HG03097 (cell line): ENCODE results near the gene ZNF496.

Experiments
- ATAC-seq: cut with Tn5 transposase; IDR thresholded peaks from one replicate; pipeline ENCODE4 v1.9.1; 2021; ENCODE audit not compliant: unreplicated experiment, low FRiP score

The ZNF496 gene

DNA sequence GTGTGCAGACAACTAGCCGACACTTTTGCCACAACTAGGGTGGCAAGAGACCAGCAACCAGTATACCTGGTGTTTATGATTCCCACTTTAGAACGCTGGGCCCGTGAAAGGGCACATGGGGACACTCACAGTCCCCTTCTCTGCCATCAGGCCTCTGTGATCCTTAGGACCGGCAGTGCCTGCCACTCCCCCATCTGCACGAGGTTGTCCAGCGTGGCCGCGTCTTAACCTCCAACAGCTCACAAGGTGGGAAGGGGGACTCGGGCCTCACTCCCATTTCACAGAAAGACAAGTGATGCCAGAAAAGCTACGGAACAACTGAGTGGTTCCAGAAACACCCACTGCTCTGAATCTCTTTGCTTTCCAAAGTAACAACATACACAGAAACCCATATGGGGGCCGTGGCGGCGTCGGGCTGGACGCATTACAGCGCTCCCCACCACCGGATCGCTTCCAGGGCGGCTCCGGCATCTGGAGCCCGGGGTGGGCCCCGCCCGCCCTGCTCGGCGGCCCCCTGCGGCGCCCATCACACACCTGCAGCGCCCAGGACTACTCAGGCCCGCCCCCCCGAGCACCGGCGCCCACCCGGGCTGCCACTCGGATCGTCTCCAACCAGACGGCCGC lies 1.0 kb downstream of the ZNF496 start:
- ATAC-seq: no peak

DNA sequence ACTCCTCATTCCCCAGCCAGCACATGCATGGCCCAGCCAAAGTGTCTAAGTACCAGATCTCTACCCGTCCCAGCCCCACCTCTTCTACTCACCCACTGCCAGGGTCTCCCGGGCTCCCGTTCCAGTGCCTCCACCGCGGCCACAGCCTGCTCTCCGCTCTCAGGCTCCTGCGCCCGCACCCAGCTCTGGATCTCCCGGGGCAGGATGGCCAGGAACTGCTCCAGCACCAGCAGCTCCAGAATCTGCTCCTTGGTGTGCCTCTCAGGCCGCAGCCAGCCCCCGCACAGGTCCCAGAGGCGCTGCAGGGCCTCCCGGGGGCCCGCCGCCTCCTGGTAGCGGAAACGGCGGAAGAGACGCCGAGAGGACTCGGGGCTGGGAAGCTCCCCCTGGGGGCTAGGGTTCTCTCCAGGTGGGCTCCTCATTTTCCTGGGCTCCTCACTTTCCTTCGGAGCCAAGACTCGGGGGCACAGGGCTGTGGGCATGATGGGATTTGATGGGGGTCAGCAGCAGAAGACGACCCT lies 2.5 kb downstream of the ZNF496 start:
- no peak for ATAC-seq

DNA sequence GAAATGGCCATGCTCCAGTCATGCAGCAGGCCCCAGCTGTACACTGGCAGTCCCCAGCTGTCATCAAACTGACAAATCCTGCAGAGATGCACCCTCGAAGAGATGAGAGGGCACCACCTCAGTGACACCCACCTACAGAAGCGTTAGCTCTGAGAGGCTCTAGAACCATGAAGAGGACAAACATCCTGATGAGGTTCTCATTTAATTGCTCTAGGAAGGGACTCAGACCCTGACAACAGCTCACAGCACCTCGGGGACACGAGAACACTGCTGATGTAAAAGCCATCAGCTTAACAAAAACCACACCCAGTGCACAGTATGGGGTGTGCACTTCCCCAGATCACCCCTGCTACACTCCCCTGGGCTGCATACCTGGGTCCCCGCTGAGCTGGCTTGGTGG lies 3.4 kb downstream of the ZNF496 start:
- ATAC-seq: no peak

DNA sequence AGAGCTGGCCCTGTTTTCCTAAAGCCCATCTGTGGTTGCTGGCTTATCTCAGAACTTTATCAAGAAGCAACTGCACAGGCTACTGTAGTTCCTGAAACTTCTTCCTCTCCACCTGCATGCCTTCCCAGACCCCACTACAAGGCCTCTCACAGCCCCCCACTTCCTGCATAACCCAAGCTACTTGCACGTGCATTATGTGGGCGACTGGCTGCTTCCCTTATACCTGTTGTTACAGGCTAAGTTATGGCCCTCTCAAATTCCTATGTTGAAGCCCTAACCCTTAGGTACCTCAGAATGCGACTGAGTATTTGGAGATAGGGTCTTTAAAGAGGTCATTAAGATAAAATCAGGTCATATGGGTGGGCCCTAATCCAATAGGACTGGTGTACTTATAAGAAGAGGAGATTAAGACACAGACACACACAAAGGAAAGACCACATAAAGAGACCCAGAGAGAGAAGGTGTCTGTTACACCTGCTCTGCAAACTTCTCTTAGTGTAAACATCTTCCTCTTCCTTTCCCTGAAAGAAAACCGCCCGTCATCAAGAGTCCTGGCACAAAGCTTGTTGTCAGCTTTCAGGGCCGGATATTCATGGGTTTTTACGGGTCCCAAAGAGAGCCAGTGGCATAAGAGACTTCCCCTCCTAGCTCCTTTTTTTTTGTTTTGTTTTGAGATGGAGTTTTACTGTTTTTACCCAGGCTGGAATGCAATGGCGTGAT lies 5.1 kb downstream of the ZNF496 start:
- no peak for ATAC-seq

DNA sequence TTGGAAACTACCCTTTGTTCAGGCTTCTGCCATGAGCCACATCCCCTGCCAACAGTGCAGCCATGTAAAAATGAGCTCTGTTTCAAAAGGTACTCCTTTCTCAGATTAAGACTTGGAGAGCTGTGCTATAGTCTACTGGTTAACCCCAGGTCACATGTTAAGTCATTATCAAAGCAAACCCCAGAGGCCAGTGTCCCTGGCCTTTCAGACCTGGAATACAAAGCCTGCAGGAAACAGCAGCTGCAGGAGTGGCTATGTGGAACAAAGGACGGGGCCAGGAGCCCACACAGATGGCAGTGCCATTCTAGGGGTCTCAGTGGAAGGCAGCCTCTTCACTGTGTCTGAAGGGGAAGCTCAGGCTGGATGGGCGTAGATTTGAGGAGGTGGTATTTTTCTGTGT lies 6.7 kb downstream of the ZNF496 start:
- ATAC-seq: no peak

DNA sequence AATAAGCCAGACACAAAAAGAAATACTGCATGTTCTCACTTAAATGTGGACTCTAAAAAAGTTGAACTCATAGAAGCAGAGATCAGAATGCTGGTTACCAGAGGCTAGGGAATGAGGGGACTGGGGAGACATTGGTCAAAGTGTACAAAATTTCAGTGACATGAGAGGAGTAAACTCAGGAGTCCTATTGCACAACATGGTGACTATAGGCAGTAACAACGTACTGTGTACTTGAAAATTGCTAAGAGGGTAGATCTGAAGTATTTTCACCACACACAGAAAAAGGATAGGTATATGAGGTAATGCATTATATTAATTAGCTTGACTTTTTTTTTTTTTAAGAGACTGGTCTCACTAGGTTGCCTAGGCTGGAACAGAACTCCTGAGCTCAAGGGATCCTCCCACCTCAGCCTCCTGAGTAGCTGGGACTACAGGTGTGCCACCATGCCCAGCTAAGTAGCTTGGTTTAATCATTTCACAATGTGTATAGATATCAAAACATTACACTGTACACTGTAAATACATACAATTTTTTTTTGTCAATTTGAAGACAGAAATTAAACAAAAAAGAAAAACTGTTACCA lies 7.4 kb downstream of the ZNF496 start:
- ATAC-seq: no peak

DNA sequence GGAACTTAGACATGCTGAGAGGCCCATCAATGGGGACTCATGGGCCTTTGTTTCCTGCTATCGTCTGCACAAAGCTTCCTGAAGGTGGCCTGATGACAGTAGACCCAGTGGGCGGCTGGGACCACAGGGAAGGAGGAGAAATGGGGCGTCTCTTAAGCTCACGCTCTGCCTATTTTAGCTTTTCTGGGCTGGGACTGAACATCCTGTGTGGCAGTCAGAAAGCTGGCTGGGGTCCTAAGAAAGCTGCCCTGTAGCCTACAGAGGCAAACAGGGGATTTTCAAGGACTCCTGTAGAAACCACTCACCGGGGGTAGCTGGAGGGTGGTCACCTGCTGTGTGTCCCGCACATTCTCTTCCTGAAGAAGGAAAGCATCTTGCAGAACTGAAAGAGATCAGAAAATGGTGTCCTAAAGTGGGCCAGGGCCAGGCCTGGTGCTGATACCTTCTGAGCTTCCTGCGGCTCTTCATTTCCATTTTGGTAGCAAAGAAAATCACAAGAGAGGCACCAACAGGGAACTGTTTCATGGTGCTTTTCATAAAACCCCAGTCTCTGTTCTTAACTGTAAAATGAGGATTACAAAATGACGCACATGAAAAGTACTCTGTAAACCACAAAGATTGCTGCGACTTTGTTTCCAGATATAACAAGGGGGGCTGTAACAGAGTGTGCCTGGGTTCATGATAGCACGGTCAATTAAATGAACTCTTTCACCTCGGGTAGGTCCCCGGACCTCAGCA lies 8.6 kb downstream of the ZNF496 start:
- ATAC-seq: no peak

DNA sequence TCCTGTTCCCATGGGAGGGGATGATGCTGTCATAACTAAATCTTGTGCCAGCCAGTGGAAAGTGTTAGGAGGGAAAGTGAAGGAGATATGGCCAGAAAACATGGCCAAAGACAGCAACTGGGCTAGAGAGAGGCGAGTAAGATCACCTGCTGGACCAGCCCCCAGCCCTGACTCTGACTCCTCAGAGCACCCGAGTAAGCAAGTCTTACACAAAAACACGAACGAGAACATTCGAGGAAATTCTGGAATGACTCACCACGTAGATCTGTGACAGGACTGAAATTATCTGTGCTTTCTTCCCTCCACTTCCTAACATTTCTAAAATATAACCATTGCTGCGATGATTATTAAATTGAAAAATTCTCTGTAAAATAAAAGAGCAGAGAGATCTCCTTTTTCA lies 9.2 kb downstream of the ZNF496 start:
- ATAC-seq: no peak

DNA sequence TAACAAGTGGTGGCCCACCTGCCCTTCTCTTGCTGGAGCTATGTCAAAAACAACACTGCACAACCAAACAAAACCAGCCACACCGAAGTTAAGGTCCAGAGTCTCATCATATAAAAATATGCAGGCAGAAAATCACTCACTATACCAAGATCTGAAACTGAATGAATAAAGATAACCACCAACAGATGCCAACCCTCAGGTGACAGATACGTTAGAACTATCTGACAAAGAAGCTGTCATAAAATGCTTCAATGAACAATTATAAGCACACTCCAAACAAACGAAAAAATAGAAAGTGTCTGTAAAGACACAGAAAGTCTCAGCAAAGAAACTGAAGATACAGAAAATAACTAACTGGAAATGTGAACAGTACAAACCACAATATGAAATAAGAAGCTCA lies 14.0 kb downstream of the ZNF496 start:
- peak; percentile 53 for ATAC-seq

DNA sequence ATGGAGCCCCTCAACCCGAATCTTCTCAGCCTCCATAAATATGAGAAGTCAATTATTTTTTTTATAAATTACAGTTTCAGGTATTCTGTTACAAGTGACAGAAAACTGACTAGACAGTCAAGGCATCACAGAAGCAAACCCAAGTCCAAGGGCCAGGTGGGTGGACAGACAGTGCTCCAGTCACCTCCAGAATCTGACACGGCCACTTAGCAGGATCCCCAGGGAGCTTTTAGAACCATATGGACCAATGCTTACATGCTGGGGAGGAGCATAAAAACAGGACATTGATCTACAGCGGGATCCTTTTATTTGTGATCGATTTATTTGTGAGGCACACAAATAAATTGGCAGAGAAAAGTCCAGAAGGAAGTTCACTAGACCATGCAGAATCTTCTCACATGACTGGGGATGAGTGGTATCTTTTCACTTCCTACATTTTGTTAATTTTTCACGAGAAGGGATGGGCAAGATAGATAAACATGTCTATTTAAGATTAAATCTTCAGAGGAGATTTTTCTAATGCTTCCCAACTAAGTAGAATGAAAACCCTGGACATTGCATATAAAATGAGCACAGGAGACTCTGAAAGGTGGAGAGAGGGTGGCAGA lies 15.0 kb downstream of the ZNF496 start:
- ATAC-seq: no peak

DNA sequence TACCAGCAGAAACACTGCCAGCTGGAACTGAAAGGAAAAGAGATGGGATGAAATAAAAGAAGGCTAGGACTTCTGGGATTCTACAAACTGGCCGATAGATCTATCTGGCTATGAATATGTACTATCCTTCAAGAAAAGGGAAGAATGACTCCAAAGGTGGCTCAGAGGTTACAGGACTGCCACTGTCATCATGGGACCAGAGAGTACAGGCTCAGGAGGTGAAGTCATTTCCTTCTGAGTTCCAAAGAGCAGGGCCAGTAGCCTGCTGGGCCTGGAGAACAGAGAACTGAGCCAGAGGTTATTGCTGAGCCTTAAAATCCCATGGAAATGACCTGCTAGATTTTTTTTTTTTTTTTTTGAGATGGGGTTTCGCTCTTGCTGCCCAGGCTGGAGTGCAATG lies 27.6 kb downstream of the ZNF496 start:
- no peak for ATAC-seq

DNA sequence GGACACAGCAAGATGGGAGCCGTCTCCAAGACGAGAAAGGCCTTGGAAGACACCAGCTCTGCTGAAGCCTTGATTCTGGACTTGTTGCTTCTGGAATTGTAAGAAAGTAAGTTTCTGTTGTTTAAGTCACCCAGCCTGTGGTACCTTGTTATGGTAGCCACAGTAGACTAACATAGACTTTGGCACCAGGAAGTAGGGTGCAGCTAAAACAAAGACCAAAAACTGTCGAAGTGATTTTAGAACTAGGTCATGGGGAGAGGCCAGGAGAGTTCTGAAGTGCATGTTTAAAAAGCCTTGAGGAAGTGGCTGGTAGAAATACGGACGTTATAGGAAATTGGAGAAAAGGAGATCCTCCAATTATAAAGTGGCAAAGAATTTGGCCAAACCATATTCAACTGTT lies 28.5 kb downstream of the ZNF496 start:
- ATAC-seq: no peak

DNA sequence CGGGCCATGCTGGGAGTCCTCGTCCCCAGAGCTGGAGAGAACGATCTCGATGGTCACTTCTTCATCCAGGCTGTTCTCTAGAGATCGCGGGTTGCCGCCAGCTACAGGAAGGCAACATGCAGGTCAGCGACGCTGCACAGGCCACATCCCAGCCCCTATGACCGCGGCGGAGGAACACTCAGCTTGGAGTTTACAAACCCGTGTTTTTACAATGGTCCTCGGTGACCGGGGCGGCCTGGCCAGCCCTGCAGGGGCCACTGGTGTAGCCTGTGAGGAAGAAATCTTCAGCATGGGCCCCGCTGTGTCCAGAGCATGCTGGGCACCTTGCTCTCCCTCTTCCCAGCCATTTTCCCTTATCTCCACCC lies 30.5 kb downstream of the ZNF496 start:
- no peak for ATAC-seq

DNA sequence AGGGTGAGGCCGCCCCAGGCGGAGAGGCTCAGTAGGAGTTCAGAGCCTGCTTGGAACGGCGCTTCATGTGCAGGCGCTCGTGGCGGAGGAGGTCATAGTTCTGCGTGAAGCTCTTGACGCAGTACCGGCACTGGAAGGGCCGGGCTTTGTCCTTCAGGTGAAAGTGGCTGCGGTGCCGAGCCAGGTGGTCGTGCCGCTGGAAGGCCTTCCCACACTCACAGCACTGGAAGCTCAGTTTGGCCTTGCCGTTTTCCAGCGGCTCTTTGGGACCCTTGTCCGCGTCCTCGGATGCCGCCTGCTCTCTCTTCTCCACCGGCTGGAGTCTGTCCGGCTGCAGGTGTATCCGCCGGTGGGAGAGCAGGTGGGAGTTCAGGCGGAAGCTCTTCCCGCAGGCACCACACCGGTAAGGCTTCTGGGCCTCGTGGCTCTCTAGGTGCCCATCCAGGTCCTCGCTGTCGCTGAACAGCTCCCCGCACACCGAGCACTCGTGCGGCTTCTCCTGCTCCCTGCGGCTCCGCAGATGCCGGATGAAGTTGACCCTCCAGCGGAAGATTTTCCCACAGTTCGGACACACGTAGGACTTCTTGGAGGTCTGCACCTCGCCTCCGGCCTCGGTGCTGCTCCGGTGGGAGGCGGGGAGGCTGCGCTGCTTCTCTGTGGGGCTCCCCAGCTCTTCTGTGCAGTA lies 31.0 kb downstream of the ZNF496 start:
- ATAC-seq: no peak

DNA sequence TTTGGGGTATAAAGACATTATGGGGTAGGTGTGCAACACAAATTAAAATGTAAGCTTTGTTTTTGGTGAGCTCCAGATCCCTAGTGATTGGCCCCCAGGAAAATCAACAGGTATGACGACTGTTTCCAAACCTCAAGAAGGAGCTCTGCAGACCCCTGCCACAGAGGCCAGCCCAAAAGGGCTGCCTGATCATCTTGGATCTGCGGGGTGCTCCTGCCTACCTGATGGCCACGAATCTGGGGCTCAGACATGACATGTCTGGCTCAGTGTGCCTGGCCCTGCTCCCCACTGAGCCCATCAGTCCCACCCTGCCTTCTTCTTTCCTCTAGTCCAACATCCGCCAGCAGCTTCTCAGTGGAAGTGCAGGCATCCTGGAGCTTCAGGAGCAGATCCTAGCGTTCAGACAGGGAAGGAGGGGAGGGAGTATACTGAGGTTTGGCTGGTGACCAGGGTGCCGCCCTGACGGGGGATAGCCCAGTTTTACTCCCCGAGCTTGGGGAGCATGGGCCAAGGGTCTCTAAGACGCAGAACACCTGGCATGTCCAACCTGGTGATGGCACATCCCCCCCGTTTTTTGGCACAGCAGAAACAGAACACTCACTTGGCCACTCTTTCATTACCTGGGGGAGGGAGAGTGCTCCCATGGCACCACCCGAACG lies 31.8 kb downstream of the ZNF496 start:
- no peak for ATAC-seq

DNA sequence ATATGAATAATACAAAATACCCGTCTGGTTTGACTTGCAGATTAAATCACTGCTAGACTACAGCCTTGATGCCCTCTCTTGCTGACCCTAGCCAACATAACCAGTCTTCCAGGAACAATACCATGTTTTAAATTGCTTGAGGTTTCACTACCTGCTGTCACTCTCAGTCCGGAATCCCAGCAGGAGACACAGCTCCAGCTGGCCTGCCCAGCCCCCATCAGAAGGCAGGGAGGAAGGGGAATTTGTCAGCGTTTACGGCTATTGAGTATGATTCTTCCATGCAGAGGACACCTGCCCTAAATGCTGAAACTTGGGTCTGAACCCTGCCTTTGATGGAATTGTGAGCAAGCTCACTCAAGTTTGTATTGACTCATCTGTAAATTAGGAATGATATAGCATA lies 33.0 kb downstream of the ZNF496 start:
- no peak for ATAC-seq

DNA sequence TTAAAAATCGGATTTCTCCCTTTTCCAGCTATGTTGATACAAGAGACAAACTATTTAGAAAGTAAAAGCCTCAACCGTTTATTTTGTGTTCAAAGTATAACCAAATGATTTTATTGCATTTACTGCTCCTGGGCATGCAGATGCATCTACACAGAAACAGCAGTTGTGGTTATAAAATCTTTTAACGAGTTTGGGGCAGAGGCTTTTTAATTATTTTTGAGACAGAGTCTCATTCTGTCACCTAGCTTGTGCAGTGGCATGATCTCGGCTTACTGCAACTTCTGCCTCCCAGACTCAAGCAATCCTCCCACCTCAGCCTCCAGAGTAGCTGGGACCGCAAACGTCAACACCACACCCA lies 33.6 kb downstream of the ZNF496 start:
- no peak for ATAC-seq

DNA sequence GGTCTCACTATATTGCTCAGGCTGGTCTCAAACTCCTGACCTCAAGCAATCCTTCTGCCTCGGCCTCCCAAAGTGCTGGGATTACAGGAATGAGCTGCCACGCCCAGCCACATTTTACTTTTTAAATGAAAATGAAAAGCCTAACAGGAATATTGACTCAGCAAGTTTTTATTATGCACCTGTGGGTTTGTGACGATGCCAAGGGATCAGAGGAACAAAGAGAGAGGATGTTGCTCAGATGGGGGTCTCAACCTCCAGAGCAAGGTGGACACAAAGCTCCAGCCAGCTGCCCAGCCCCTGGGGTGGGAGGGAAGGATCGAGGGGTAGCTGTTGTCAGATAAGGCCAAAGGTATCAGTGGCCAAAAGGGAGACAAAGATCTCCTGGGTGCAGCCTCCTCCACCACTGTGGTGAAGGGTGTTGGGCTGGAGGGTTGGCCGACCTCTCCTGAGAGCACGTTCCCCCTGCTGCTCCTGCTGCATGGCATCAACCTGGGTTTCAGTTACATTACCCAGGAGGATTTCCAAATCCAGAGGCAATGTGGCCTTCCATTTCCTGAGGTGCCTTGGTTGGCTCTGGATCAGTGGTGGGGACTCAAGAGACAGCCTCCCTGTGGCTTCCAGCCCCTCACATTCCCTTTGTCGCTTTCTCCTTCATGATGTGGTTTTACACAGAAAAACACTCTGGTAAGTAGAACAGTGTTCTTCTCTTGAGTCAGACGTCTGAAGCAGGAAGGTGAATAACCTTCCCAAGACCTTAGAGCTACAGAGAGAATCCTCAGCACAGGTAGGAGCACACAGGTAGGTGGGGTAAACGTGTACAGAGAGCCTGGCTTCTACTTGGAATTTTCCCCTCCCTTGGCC lies 34.2 kb downstream of the ZNF496 start:
- ATAC-seq: no peak

DNA sequence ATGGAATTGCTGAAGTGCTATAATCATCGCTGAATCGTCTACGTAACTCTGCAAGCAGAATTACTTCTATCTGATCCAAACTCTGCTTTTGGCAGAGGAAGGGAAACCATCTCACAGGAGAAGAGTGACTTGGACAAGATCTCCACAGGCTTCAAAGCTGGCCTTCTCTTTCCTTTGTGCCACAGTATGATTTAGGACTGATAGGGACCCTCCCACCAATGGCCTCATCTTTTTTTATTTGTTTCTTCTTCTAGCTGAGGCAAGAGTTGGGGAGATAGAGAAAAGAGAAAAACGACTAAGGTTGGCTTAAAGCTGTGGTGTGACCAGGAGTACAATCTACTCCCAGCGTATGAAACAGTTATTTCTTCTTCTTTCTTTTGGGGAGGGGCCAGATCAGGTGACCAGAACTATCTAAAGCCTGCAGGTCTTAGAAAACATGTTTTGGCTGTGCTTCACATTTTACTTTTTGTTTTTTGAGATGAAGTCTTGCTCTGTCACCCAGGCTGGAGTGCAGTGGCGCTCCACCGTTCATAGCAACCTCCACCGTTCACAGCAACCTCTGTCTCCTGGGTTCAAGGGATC lies 35.0 kb downstream of the ZNF496 start:
- ATAC-seq: no peak
